ENCODE results near the gene LEMD3.
"Not testable (repeated sequence)": the region's sequence is repeated elsewhere in the genome, so short reads cannot be mapped to it uniquely, and the experiment has no call there.

The LEMD3 gene

GRCh38 chr12:65276916-65277530 is 107.6 kb downstream of the LEMD3 start:
- DNase-seq (ENCODE audit: low read depth in 1 of 2, low spot score in 1 of 2): no peak

- DNase-seq (ENCODE audit: low read depth in 1 of 2, low spot score in 1 of 2): no peak
These were observed 108.7 kb downstream of the LEMD3 start for GRCh38 chr12:65277994-65278575.

DNA sequence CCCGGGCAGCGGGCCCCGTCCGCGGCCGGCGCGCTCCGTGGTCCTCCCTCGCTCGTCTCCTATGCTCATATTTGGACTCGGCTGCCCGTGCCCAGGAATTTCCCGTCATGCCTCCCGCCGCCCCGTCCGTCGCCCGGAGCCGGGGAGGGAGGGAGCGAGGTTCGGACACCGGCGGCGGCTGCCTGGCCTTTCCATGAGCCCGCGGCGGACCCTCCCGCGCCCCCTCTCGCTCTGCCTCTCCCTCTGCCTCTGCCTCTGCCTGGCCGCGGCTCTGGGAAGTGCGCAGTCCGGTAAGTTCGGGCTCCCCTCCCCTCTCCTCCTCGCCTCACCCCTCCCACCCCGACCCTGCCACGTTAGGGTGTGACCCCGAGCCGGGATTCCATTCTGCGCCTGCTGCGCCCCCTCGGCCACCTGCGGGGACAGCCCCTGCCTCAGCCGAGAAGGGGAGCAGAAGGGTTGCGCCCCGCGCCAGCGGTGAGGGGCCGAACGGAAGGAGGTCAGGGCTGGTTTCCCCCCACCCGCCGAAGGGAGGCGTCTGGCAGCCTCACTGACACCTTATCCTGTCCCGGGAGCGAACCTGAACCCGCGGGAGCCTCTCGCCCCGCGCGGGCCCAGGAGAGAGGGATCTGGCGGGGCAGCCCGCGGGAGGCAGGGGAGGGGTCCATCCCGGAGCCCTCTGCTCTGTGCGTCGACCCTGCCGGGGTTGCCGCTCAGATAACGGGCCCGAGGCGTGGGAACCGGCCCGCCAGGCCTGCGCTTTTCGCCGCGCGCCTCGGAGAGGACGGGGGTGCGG is 109.4 kb downstream of the LEMD3 start, which contains the start of gene MSRB3:
Gene MSRB3, plus strand, starts transcription at position 108 of the 793 bp plus-strand sequence. CDS start 29,897 bp downstream, outside the sequence.
- no peak for DNase-seq (ENCODE audit: low read depth in 1 of 2, low spot score in 1 of 2)

DNA sequence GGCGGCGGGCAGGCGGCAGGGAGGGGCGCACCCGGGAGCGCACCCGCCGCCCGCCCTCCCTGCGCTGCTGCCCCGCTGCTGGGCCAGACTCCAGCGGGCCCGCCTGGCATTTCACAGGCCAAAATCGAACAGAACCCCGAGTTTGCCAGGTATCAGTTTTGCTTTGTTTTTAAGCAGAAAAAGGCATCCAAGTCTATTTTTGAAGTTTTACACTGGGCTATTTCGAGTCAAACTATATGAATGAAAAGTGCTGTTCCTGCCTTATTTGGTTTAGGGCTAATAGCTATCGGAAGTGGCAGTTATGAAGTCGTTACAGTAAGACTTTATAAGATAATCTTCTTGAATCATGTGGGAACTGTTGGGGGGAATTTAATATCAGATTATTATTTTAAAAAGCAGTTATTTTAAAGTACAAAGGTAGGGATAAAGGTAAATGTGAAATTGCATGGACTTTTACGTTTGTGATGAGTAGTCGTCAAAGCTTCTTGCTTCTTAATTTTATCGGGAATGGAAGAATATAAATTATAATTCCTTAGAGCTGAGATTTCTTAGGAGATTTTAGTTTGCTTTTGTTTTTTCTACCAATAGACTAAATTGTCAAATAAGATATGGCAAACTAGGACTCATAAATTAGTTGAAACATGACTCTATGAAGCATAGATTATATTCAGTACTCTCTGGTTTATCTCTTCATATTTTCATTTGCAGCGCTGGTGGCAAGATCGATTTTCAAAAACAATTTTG is 110.2 kb downstream of the LEMD3 start:
- DNase-seq (ENCODE audit: low read depth in 1 of 2, low spot score in 1 of 2): no peak

- no peak for DNase-seq (ENCODE audit: low read depth in 1 of 2, low spot score in 1 of 2)
These were observed 110.9 kb downstream of the LEMD3 start for GRCh38 chr12:65280306-65280705.

- DNase-seq (ENCODE audit: low read depth in 1 of 2, low spot score in 1 of 2): no peak
These were observed 113.5 kb downstream of the LEMD3 start for GRCh38 chr12:65282840-65283239.

- not testable (repeated sequence) for DNase-seq (ENCODE audit: low read depth in 1 of 2, low spot score in 1 of 2)
These were observed 116.1 kb downstream of the LEMD3 start for GRCh38 chr12:65285532-65285931.

GRCh38 chr12:65287426-65287825 is 118.0 kb downstream of the LEMD3 start:
- no peak for DNase-seq (ENCODE audit: low read depth in 1 of 2, low spot score in 1 of 2)

GRCh38 chr12:65292241-65292640 is 122.9 kb downstream of the LEMD3 start:
- no peak for DNase-seq (ENCODE audit: low read depth in 1 of 2, low spot score in 1 of 2)

- DNase-seq (ENCODE audit: low read depth in 1 of 2, low spot score in 1 of 2): no peak
These were observed 124.4 kb downstream of the LEMD3 start for GRCh38 chr12:65293735-65294134.

DNA sequence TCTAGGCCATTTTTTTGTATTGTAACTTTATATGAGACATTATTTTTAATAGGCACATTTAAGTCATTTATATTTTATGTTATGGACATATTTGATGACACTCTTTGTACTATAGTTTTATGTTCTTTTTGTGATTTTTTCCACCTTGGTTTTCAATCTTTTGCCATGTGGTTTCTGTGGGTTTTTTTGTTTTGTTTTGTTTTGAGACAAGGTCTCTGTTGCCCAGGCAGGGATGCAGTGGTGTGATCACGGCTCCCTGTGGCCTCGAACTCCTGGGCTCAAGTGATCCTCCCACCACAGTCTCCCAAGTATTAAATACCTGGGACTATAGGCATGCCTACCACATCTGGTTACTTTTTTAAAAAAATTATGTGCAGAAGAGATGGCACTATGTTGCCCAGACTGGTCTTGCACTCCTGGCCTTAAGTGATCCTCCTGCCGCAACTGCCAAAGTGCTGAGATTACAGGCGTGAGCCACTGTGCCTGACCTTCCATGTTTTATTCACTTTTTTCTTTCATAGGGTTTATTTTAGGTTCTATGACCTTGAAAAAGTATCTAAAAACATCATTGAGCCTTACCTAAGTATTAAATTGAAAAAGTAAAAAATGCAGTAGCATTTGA is 125.4 kb downstream of the LEMD3 start:
- DNase-seq (ENCODE audit: low read depth in 1 of 2, low spot score in 1 of 2): no peak

DNA sequence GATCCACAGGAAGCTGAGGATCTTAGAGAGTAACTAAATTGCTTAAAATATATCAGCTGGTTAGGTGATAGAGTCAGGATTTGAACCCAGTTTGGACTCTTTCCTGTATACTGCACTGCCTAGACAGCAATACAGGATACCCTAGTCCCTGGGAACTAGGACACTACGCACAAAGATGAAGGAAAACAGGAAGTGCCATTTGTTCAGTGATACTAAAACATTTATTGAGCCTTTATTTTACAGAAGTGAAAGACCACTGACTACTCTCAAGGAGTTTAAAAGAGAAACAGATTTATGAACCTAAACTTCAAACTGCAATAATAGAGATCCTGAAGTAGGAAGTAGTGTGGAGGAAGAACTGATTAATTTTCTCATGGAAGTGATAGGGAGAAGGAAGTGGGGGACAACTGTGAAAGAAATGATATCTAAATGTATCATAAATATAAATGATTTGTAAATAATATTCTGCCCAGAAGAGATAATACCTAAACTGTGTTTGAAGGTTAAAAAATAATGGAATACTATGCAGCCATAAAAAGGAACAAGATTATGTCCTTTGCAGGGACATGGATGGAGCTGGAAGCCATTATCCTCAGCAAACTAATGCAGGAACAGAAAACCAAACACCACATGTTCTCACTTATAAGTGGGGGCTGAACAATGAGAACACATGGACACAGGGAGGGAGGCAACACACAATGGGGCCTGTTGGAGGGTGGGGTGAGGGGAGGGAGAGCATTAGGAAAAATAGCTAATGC is 127.3 kb downstream of the LEMD3 start:
- DNase-seq (ENCODE audit: low read depth in 1 of 2, low spot score in 1 of 2): no peak
